Hindlimb muscle (tissue), 1 donor: ENCODE results near the gene SNAI3. TPM values are rescaled to one million over a fixed set of nuclear protein-coding genes. Genes with fewer than 3 reads are reported as not detected.

ENCODE experiments used
- DNase-seq: peaks from one replicate; pipeline ENCODE4 v3.0.0-alpha.2; 2013
- polyA plus RNA-seq: library from polyadenylated mRNA; unstranded; fragments of 120-200 nt; gene quantifications from one replicate; pipeline ENCODE4 v1.2.1, GENCODE V29; 2013; ENCODE audit not compliant: insufficient read length

The SNAI3 gene
- polyA plus RNA-seq, 1 donor: 6.4 TPM

DNA sequence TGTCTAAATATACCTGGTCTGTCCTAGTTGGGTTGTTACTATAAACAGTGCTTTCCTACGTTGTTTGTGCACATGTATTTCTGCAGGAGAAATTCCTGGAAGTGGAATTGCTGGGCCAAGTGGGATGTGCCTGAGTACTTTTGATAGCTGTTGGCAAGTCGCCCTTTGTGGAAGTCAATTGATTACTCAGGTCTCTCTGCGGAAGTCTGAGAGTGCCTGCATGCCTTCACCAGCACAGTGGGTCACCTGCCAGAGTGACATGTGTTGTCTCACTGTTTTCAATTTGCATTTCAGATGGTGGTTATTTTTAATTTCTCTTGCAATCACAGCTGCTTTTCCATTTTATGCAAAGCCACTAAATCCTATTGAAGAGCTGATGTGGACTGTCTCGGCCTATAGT, 21.2 kb downstream of the SNAI3 start:
- DNase-seq: no peak

DNA sequence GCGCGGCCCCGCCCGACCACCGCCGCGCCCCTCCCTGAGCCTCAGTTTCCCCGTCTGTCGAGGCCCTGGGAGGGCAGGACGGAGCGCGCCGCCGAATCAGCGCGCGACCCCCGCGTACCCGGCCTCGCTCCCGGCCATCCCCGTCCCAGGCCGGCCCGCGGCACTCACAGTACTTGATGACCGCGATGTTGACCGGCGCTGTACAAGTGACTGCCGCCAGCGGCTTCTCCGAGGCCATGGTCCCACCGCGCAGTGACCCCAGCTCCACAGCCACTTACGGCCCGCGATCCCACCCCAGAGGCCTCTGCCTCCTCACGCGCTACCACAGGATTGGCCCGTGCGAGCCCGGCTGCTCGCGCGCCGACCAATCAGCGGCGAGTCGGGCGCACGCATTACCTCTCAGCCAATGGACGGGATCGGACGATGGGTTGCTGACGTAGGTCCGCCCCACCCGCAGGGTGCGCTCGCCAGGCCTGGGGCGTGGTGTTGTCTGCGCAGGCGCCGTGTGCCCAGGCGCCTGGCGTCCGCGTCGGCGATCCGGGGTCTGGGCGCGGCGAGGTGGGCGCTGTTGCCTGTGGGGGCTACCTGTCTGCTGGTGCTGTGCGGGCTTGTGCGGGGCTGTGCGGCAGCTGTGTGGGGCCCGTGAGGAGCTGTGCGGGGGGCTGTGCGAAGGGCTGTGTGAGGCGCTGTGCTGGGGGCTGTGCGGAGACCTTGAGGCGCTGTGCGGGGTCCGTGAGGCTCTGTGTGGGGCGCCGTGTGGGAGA, 23.3 kb downstream of the SNAI3 start, which contains the start of gene MVD:
Gene MVD (minus strand): TSS at position 249 of the 764 bp plus-strand sequence. CDS start 11 bp downstream, at position 238.
- peak; percentile 98 for DNase-seq

DNA sequence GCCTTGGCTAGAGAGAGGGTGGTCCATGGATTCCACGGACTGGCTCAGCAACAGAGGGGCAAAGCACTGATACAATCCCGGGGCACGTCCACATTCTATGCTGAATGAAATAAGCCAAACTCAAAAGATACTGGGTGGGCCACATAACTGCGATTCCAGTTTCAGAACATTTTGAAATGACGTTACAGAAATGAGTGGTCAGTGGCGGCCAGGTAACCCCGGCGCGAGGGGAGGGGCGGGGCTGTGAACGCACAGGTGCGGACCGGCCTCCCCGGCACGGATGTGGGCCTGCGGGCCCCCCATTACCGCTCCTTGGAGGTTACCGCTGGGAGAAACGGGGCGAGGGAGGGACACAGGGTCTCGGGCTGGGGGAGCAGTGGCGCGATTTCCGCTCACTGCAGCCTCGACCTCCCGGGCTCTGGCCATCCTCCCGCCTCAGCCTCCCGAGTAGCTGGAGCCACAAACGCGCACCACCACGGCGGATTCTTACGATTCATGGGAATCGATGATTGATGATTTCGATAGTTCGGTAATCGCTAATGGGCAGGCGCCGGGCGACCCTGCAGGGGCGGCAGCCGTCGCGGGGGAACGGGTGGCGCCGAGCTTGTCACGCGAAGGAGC, 24.0 kb downstream of the SNAI3 start:
- DNase-seq: no peak

DNA sequence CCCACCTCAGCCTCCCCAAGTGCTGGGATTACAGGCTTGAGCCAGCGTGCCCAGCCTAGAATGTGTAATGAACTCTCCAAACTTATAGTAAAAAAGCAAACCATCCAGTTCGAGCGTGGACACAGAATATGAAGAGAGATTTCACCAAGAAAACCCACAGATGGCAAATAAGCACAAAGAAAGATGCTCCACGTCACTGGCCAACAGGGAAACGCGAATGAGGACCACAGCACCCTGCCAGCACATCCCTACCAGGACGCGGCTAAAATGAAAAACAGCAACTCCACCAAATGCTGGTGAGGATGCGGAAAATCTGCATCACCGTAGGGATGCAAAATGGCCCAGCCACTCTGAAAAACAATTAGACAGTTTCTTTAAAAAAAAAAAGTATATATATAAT, 24.8 kb downstream of the SNAI3 start:
- no peak for DNase-seq

DNA sequence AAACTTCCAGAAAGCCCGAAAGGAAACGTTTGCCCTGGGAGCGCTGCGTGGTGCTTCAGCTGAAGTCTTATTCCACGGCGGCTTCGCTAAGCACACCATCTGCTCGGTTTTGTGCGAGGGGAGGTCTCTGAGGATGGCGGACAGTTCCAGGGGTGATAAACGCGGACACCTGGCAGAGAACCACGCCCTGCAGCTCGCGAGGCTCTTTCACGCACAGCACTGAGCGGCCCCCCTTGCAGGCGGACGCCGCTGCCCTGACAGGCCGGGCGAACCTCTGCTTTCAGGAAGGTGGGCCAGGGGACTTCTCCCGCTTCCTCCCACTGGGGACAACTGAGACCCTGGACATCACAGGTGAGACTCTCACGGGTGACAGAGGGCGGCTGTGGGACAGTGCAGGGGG, 27.1 kb downstream of the SNAI3 start:
- no peak for DNase-seq

DNA sequence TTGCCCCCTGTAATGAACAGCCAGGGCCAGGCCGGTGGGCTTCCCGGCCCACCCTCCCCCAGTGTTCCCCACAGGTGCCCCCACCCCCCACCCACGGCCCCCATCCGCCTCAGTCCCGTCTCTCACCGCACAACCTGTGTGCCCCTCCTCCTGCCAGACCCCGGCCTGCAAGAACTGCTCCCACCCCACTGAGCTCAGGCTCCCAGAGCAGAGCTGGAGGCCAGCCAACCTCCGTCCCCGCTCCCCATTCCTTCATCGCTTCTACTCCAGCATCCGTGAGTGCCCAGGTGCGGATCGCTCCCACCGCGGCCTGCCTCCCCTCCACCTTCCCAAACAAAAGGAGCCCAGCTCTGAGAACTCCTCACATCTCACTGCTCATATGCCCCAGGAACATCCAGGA, 27.6 kb downstream of the SNAI3 start:
- no peak for DNase-seq

DNA sequence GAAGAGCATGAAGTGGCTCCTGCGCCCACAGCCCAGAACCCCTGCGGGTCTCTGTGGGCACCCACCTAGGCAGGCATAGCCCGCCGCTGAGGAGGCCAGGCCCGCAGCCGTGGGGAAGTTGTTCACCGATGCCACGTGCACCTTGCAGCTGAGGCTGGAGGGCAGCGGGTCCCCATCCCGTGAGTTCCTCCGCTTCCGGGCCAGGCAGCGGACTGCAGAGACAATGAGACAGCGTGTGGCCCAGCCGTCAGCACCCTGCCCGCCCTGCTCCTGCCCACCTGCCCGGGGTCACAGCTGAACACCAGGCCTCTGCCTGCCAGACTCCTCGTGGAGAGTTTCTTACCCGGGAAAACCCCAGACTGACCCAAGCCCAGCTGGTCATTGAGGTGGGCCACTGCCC, 28.9 kb downstream of the SNAI3 start:
- no peak for DNase-seq

DNA sequence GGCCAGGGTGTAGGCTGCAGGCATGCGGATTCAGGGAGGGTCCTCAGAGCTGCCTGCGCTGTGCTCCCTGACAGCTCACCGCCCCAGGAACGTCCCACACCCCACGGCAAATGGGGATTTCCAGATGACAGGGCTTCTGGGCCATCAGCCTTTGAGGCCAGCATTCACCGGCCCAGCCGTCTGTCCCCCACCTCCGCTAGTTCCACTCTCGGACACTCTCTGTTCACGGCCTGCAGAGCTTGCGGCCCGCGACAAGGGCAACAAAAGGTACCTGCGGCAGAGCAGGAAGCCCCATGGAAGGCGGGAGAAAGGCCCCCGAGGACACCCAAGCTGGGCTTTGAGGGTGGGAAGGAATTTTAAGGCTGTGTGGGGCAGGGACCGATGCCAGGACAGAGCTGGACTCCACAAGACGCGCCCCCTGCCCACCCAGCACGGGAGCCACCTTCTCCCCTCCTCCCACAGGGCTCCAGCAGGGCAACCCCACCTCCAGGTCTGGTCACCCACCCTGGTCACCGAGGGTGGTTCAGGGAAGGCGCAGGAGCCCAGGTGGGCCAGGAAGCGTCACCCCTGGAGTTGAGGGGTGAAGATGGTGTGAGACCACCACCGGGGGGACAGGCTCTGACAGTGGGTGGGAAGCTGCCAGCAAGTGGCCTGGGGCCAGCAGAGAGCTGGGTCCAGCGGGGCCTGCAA, 29.9 kb downstream of the SNAI3 start:
- DNase-seq: no peak

DNA sequence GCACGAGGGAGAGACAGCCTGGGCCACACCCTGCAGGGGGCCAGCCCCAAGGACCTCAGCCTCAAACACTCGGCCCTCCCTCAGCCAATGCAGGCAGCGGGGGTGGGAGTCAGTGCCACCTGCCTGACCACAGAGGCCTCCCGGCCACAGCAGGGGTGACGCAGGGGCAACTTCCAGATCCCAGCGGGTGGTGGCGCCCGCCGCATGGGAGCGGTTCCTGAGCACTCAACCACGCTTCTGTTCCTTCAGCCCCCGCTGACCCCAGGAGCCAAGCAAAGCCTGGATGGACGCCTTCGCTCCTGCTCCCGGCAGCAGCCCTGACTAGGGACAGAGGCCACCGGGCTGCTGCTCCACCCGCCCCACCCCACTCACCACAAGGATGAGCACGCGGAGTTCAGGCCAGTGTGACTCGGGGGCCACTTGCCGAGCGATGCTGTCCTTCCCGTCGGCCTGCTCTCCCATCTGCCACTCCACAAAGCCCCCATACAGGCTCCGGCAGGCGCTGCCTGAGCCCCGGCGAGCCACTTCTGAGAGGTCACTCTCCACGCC, 30.5 kb downstream of the SNAI3 start:
- DNase-seq: no peak

DNA sequence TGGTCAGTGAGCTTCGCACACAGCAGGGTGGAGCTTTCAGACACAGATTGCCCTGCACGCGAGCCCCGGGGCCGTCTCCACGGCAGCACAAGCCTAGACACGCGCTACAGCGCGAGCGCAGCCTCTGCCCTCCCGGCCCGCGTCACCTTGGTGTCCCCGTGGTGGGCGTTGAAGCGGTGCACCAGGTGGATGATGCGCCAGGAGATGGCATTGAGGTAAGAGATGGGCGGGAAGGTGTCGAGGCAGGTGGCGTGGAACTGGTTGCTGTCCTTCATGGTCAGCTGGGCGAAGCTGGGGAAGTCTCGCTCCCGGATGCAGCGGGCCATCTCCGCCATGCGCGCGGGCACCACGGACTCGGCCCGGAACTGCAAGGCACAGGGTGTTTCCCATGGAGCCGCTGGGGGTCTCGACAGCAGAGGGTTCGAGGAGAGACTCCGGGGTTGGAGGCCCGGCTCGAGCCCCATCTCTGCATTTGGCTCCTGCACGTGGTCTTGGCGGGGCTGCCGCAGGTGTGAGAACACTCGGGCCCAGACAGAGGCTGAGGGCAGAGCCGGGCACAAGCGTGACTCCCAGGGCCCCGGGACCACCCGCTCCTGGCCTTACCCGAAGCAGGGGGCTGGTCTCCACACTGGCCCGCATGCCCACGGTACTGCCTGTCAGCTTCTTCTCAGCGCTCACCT, 31.1 kb downstream of the SNAI3 start:
- no peak for DNase-seq

DNA sequence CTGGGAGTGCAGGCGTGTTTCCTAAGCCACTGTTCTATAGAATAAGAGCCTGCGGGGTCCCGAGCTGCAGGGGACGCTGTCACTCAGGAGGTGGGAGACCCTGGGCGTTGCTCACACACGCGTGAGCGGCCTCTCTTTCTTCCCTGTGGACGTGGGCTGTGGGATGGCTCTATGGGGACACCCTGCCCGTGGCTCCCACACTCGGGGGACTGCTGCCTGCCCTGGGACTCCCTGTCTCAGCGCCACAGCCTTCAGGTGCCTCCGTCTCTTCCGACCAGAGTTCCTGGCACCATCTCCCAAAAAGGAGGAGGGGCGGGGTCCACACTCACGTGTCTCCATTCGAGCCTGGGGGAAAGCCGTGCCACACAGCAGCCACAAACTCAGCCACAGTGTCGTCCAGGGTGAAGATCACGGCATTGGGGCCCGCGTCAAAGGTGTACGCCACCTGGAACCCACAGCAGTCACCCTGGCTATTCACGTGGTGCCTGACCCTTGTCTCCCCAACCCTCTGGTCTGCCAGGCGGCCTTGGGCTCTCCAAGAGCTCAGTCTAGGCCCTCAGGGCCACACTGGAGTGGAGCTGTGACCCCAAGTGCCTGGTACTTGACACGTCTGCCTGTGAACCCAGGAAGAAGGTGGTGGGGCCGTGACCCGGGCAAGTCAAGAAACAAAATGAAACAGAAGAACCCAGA, 31.8 kb downstream of the SNAI3 start:
- DNase-seq: no peak

DNA sequence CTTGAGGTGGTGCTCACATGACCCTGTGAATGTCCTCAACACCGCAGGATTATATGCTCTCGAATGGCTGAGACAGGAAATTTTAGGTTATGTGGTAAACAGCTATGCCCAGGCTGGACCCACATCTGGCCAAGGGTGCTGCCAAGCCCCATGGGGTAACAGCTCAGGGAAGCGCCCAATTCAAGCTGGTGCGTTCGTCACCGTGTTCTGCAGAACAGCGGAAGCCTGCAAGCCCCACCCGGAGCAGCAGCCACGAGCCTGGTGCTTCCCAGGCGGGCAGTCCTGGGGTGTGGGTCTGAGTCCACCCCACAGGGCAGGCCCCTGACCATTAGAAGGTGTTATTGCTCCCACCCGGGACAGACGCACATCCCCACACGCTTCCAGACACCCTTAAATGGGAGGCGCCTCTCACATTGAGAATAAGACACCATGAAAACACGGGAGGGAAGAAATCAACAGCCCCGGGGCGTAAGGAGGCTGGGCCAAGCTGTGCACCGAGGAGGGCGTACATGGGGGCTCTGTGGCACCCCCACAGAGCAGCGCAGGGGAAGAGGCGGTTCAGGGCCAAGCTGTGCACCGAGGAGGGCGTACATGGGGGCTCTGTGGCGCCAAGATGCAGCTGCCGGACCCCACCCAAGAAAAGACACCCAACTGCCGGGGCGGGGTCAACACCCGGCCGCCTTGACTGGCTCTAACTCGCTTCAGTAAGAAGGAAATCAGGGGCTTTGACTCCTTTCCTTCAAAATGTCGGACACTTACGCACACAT, 32.5 kb downstream of the SNAI3 start:
- no peak for DNase-seq

DNA sequence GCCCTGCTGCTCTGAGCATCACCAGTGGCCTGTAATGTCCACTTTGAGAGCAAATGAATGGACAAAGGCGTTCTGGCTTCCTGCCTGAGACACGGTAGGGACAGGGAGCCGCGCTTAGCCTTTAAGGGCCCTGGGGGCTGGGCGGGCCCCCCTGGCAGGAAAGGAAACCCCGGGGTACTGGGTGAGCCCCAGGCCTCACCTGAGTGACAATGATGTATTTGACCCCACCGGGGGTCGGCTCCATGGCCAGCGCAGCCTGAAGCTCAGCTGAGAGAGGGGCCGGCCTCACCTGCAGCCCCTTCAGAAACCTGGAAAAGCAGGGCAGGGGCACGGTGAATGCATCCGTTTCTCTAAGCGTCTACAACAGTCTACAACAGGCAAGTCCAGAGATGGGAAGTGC, 33.2 kb downstream of the SNAI3 start:
- DNase-seq: no peak

DNA sequence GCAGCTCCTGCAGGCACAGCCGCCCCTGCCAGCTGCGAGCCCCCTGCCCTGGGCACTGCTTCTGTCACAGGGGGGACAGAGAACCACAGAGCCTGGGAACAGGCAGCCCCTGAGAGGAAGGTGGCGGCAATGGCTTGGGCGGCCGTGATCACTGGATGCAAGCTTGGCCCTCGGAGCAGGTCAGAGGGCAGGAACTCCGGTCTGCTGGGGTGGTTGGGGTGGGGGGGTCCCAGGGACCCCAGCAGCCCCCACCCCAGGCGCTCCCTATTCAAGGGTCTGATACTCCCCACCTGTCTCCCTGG, 33.6 kb downstream of the SNAI3 start:
- DNase-seq: no peak

DNA sequence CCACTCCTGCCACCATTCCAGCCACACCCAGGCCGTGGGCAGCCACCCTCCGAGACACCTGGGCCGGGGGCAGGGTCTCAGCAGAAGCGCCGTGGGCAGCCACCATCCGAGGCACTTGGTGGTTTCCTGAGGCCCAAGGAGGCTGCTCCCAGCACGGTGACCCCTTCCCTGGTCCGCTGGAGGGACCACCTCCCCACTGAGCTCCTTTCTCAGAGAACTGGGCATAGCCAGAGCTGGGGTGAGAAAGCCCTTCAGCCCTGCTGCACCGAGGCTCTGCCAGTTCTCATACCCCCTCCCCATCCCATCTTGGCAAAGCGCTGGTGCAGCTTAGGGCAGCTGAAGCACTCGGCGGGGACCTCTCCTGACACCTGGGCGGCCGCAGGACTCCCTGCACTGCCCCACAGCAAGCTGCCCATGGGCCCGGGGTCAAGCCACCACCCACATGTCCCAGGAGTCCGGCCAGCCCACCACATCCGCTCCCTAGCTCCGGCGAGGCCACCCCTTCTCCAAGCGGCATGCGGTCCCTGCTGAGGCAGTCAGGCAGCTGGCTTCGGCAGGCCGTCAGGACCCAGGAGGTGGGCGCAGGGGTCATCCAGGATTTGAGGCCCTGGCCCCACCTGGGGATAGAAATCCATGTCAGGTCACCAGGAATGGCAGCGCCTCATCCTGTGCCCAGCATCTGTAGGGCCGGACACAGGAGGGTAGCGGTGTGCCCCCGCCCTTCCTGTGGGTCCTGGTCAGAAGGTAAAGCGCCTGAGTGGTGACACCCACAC, 34.1 kb downstream of the SNAI3 start:
- no peak for DNase-seq

DNA sequence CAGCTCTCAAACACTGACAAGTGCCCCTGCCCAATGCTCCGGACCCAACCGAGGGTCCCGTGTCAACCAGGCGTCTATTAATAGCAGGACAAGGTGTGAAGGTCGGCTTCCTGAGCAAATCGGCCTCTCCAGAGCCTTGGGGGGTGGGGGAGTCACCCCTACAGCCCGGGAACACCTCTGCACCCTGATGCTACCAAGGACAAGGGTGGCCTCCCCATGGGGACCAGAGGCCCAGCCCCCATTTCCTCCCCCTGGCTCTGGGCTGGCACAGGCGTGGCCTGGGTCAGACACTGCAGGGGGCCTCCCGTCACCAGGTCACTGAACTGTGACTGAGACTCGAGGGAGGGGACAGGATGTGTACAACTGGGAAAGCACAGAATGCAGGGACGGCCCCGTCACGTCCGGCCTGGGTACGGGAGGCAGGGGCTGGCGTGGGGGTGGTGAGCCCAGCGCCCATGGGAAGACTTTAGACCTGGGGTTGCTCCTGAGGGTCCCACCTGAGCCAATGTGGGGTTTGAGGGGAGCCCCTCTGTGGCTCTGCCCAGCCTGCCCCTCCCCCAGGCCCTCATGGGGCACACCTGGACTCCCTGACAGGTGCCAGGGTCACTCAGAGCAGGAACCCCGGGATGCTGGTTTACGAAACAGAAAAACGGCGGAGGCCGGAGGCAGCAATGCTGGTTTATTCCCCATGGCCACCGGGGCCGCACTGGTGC, 34.9 kb downstream of the SNAI3 start:
- peak; percentile 42 for DNase-seq

DNA sequence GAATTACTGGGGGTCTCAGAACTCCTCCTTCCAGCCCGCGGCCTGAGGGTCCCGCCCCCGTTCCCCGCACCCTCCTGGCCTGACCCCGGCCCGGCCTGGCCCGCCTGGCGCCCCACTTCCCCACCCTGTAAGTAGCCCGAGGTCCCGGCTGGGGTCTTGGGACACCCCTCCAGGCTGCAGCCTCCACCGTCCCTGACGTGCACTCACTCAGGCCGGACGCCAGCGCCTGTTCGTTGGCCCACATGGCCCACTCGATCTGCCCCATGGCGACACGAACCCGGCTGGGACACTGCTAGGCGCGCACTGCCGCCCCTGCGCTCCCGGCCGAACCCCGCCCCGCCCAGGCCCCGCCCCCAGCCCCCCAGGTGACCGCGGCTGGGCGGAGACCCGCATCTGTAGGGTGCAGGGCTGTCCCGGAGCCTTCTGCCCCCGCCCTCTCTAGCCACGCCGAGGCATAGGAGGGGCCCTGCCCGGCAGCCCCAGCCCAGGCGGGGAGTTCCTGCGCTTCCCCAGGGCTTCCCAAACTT, 35.5 kb downstream of the SNAI3 start, which contains the start of gene CYBA:
Gene CYBA (minus strand): TSS at position 305 of the 527 bp plus-strand sequence. CDS start 40 bp downstream, at position 265.
- DNase-seq: peak; percentile 45

DNA sequence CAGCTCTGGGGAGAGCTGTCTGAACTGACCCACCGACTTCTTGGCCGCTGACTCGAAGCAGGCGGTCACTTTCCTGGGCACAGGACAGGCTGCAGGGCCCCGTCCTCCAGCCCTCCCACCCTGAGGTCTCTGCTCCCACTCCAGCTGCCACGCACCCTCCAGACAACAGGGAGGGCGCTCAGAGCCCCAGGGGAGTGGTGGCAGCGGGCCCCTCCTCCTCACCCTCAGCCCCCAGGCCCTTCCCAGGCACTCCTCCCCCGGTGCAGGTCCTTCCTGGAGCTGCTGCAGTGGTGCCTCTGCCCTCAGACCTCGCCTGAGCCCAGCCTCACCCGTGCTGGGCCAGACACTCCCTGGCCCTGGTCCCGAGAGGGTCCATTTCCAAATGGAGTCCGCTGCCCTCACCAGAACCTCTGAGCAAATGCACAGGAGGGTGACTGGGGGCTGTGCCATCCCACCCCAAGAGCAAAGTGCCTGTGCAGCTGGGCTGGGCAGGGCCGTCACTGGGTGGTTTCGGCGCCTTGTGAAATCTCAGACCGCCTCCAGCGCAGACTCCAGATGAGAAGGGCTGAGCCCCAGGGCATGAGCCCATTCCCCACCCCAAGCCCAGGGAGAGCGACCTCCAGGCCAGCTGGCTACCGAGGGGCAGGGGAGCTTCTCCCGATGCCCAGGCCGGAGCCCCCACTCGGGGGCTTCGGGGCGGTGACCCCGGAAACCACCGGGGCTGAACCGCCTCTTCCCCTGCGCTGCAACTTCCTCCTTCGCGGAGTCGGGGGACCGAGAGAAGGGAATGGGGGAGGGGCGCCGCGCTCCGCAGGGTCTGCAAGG, 36.2 kb downstream of the SNAI3 start:
- DNase-seq: peak; percentile 30
